Measurements from ENCODE around the gene MCC.
A peak's percentile ranks its signal among the peaks of the same experiment; 100 is the strongest.

Gene MCC

GRCh38 chr5:113358696-113359095, 129.6 kb downstream of the MCC start:
- no peak for DNase-seq

GRCh38 chr5:113357696-113358476, 130.4 kb downstream of the MCC start:
- DNase-seq, result no peak

- DNase-seq, result no peak
Observed at GRCh38 chr5:113356487-113356886, 131.8 kb downstream of the MCC start.

- DNase-seq, result no peak
Observed at GRCh38 chr5:113354055-113354454, 134.2 kb downstream of the MCC start.

GRCh38 chr5:113347572-113347971, 140.7 kb downstream of the MCC start:
- no peak for DNase-seq

GRCh38 chr5:113344973-113345940, 143.0 kb downstream of the MCC start:
- no peak for DNase-seq

- DNase-seq, result no peak
Observed at GRCh38 chr5:113343343-113343742, 144.9 kb downstream of the MCC start.

GRCh38 chr5:113340537-113340936, 147.7 kb downstream of the MCC start:
- no peak for DNase-seq

GRCh38 chr5:113338628-113339027, 149.6 kb downstream of the MCC start:
- no peak for DNase-seq

- no peak for DNase-seq
Observed at GRCh38 chr5:113337515-113338415, 150.5 kb downstream of the MCC start.

- no peak for DNase-seq
Observed at GRCh38 chr5:113336975-113337374, 151.3 kb downstream of the MCC start.

- no peak for DNase-seq
Observed at GRCh38 chr5:113333411-113333810, 154.8 kb downstream of the MCC start.

GRCh38 chr5:113331209-113331551, 157.1 kb downstream of the MCC start:
- no peak for DNase-seq

- peak; percentile 47 for DNase-seq
Observed at GRCh38 chr5:113330533-113331208, 157.6 kb downstream of the MCC start.

- no peak for DNase-seq
Observed at GRCh38 chr5:113329981-113330380, 158.3 kb downstream of the MCC start.

GRCh38 chr5:113325054-113325453, 163.2 kb downstream of the MCC start:
- DNase-seq, result no peak

- no peak for DNase-seq
Observed at GRCh38 chr5:113321276-113321675, 167.0 kb downstream of the MCC start.

- no peak for DNase-seq
Observed at GRCh38 chr5:113320273-113320780, 167.9 kb downstream of the MCC start.

GRCh38 chr5:113319256-113320053, 168.8 kb downstream of the MCC start:
- no peak for DNase-seq

- no peak for DNase-seq
Observed at GRCh38 chr5:113317636-113318035, 170.6 kb downstream of the MCC start.

GRCh38 chr5:113311301-113311700, 177.0 kb downstream of the MCC start:
- no peak for DNase-seq

Data from retina (tissue), 1 donor.